Fibroblast of peridontal ligament (primary cell): ENCODE measurements around the gene COL8A1.
"Not testable (repeated sequence)": the region's sequence is repeated elsewhere in the genome, so short reads cannot be mapped to it uniquely, and the experiment has no call there.

ENCODE experiments used
- DNase-seq: peaks from one replicate; pipeline ENCODE4 v3.0.0-alpha.2; 2010; ENCODE audit errors: extremely low read depth

Gene COL8A1

DNA sequence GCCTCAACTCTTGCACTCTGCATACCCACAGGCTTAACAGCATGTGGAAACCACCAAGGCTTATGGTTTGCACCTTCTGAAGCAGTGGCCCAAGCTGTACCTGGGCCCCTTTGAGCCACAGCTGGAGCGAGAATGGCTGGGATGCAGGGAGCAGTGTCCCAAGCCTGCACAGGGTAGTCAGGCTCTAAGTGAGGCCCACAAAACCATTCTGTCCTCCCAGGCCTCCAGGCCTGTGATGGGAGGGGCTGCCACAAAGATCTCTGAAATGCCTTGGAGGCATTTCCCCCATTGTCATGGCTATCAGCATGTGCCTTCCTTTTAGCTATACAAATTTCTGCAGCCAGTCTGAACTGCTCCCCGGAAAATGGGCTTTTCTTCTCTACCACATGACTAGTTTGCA, 166.8 kb downstream of the COL8A1 start:
- DNase-seq = no peak

DNA sequence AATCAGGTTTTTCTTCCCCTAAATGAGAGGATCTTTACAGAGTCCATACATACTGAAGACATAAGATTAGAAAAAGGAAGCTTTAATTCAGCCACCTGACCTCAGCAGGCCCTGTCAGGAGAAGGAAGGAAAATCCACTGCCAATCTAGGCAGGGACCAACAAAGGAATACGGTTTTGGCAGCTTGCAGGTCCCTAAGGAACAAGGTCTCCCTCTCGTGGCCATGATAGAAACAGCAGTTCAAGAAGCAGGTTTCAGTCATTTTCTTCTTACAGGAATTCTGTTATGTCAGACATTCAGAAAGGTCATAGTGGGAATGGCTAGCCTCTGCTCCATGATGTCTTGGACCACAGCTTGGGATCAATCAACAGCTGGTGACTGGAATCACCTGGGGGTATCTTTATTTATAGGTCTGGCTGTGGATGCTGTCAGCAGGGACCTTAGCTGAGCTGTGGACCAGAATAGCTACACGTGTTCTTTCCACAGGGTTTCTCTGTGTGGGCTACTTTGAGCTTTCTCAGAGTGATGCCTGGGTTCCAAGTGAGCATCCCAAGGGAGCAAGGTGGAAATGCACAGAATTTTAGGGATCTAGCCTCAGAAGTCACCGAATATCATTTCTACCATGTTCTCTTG, 169.9 kb downstream of the COL8A1 start:
- peak; percentile 88 for DNase-seq

GRCh38 chr3:99809565-99809964, 171.2 kb downstream of the COL8A1 start:
- no peak for DNase-seq

DNA sequence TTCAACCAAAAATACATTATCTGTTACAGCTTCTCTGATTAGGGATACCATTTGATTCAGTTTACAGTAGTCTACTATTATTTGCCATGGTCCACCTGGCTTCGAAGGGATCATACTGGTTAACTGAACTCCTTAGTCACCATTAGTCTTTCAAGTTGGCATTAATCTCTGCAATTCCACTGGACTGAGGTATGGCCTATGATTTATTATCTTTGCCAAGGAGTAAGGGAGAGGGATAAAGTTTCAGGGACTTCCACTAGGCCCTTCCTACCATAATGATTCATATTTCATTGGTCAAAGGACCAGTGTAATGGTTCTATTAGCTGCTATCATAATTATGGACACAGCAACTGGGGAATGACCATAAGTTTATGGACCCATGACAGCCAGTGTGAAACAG, 172.0 kb downstream of the COL8A1 start:
- DNase-seq = no peak

DNA sequence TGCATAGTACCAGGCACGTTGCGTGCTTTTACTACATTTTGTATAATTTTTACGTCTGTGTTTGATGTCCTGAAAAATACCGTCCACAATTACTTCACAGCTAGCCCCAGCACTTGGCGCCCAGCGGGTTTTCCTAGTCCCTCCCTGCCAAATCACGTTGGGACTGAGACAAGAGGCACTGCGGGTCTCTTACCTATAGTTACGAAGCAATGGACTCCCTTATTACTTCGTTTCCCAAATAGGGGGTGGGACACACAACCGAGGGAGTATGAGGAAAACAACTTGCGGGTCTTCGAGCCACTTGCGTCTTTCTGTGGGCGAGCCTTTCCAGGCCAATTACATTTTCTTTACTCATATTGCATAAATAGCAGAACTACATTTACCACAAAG, 178.6 kb downstream of the COL8A1 start:
- DNase-seq = no peak

DNA sequence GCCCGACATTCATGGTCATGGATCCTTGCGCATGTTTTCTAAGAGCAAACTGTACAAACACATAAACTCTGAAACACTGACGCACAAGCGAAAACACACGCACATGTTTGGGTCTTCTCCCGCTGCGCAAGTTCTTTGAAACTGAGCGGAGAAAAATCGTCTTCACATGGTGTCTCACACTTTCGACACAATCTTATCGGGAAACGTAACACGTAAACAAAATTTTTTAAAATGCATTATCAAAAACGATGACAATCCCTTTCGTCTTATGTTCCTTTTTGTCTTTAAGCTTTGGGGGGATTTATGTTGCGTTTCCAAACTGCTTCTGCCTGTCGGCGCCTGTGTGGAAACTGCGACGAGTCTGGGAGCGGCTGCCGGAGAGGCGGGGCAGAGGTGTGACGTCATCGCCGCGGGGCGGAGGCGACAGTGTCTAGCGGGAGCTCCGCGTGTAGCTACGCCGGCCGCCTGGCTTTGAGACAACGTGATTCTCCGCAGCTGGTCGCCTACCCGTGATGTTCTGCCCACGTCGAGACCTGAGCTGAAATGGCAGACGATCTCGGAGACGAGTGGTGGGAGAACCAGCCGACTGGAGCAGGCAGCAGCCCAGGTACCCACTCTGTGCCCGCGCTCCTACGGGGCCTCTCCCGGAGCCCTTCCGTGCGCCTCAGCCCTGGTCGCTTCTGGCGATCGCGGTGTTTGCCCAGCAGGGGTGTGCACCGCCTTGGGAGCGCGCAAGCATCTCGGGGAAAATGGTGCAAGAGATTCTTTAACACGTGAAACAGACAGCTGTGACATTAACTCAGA, 179.2 kb downstream of the COL8A1 start, which contains the start of gene CMSS1:
Gene CMSS1 (plus strand): TSS at position 426 of the 804 bp plus-strand sequence.
- peak; percentile 92 for DNase-seq

- DNase-seq = no peak
Observed at GRCh38 chr3:99818818-99819217, 180.4 kb downstream of the COL8A1 start.

DNA sequence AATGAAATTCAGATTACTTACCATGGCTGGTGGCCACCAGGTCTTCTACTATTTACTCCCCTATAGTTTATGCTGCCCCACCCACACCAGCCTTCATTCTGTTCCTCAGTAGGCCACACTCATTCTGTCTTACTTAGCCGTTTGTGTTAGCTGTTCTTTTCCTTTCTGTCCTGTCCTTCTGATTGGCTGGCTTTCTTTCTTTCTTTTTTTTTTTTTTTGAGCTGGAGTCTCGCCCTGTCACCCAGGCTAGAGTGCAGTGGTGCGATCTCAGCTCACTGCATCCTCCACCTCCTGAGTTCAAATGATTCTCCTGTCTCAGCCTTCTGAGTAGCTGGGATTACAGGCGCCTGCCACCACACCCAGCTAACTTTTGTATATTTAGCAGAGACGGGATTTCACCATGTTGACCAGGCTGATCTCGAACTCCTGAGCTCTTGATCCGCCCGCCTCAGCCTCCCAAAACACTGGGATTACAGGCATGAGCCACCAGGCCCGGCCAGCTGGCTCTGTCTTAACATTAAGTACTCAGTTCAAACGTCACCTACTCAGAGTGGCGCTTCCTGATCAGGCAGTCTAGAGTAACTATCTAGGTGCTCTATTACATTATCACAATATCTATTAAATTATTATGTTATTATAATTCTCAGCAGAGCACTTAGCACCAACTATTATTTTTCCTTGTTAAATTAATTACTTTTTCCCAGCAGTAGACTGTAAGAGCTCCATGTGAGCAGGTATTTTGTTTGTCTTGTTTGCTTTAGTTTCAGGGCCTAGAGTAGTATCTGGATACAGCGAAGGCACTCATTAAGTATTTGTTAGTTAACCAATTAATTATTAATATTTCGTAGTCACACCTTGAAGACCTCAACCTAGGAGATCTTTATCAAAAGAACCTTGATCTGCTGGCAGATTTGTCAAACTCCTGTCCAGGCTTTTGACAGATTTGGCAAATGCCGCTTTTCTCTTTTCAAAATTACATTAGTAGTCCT, 185.6 kb downstream of the COL8A1 start:
- no peak for DNase-seq

- DNase-seq = peak; percentile 34
Observed at GRCh38 chr3:99825004-99825640, 186.7 kb downstream of the COL8A1 start.

DNA sequence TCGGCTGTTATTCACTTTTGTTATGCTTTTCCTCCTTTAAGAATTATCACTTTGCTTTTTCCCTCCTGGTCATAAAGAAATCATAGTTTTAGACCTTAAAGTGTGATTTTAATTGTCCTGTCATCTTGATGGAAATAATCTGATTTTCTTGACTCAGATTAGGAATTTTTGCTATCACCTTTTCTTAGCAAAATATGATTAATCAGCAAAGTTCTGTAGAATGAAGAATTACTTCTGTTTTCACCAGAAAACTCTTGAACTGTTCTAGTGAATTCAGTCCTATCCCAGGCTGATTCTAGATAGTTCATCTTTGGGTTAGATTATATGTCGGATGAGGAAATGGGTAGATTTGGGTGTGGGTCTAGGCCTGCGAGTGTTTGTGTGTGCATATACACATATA, 191.4 kb downstream of the COL8A1 start:
- no peak for DNase-seq

DNA sequence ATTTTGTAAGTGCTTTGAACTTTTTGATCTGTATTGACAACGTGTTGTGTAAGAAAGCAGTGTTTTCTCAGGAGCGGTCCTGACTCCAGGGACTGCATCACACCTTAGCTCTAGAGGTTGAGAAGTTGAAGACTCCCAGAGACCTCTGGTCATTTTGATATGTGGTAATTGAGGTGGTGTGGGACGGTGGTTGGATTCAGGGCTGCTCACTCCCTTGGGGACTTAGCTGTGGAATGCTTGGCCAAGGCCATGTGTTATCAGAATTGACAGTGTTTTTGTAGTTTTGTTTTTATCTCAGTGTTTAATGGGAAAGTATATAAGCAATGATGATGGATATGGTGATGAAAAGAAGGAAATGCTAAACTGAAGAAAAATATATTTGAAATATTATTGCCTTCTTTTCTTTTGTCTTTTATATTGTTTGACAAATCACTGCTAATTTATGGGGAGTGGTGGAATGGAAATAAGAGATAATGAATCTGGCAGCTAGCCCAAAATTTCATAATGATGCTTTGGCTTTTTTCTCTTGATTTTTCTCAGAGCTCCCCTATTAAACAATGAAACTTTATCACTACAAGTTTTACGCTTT, 195.3 kb downstream of the COL8A1 start:
- DNase-seq = no peak

GRCh38 chr3:99834211-99834957, 196.0 kb downstream of the COL8A1 start:
- DNase-seq = no peak

DNA sequence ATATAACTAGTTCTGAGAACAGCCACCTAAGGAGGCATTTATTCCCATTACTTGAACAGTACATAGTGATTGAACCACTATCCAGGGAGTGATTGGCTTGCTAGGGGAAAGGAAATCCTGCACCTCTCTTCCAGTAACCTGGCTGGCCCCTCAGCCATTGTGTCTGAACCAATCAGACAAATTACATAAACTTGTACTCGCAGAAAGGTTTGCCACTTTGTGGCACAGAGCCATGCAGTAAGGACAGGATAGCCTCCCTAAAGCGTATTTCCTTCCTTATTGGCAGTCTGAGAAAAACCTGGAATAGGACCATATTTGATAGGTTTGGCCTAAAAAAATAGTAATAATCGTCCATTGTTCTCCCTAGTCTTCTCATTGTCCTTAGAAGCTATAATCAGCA, 198.3 kb downstream of the COL8A1 start:
- DNase-seq = no peak

- no peak for DNase-seq
Observed at GRCh38 chr3:99837715-99838114, 199.3 kb downstream of the COL8A1 start.

DNA sequence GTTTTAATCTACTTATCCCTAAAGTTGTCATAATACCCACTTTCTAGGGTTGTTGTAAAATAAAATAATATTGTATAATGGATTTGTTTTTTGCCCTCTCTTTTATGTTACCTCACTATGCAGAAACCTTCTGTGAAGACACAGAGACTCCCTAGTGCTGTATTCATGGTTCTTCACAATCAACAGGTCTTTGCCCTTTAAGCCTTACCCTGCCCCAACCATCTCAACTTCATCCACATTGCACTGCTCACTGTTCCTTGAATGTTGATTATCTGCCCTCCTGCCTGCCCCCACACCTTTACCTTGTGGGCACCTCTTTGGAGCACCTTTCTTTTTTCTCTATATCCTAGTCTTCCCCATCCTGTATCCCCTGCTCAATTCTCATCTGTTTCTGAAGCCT, 200.4 kb downstream of the COL8A1 start:
- DNase-seq = no peak

GRCh38 chr3:99839613-99840012, 201.2 kb downstream of the COL8A1 start:
- no peak for DNase-seq

DNA sequence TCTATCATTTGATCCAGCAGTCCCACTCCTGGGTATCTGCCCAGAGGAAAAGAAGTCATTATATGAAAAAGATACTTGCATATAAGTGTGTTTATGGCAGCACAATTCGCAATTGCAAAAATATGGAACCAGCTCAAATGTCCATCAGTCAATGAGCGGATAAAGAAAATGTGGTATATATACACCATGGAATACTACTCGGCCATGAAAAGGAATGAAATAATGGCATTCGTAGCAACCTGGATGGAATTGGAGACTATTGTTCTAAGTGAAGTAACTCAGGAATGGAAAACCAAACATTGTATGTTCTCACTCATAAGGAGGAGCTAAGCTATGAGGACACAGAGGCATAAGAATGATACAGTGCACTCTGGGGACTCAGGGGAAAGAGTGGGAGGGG, 203.6 kb downstream of the COL8A1 start:
- not testable (repeated sequence) for DNase-seq

GRCh38 chr3:99842826-99843589, 204.6 kb downstream of the COL8A1 start:
- DNase-seq = peak; percentile 88

DNA sequence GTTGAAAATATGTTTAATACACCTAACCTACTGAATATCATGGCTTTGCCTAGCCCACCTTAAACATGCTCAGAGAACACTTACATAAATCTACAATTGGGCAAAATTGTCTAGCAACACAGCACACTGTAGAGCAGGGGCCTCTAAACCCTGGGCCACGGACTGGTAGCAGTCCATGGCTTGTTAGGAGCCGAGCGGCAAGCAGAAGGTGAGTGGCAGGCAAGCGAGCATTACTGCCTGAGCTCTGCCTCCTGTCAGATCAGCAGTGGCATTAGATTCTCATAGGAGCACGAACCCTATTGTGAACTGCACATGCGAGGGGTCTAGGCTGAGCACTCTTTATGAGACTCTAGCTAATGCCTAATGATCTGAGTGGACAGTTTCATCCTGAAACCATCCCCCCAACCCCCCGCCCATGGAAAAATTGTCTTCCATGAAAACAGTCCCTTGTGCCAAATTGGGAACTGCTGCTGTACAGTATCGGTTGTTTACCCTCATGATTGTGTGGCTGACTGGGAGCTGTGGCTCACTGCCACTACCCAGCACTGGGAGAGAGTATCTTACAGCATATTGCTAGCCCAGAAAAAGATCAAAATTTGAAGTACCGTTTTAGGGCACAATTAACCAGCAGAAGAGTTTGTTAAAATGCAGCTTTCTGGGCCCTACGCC, 205.3 kb downstream of the COL8A1 start:
- DNase-seq = peak; percentile 71
